A549 (cell line): ENCODE data around the gene CDYL.

Source experiments
- BHLHE40 ChIP-seq: IDR thresholded peaks from 2 replicates; pipeline ENCODE4 v1.6.1; 2012; ENCODE audit warnings: low read depth, low read length, inconsistent platforms
- CBX8 ChIP-seq: fragments of 200-600 bp; sonication (generic); IDR thresholded peaks from 2 replicates; pipeline ENCODE4 v1.6.1; 2016
- CHD4 ChIP-seq: fragments of 200-600 bp; sonication (generic); IDR thresholded peaks from 2 replicates; pipeline ENCODE4 v1.6.1; 2016; ENCODE audit warnings: antibody characterized with exemption, mild to moderate bottlenecking, borderline replicate concordance
- CTCF ChIP-seq: fragments of >200 bp; sonication (Bioruptor Twin); formaldehyde crosslinking; IDR thresholded peaks from 3 replicates; pipeline ENCODE4 v1.5.1; 2016
- E2F6 ChIP-seq: IDR thresholded peaks from 2 replicates; pipeline ENCODE4 v1.6.1; 2012; ENCODE audit warnings: low read depth, borderline replicate concordance
- EP300 ChIP-seq, 2 experiments: fragments of >200 bp; sonication (Bioruptor Twin); formaldehyde crosslinking; IDR thresholded peaks; 2 replicates in 1 of 2; 3 replicates in 1 of 2; pipeline ENCODE4 v1.6.1; 2016 to 2017
- ESRRA ChIP-seq: fragments of 150-350 bp; IDR thresholded peaks from 2 replicates; pipeline ENCODE4 v1.6.1; 2014; ENCODE audit warnings: mild to moderate bottlenecking, low read length, borderline replicate concordance
- MAX ChIP-seq: IDR thresholded peaks from 2 replicates; pipeline ENCODE4 v1.6.1; 2012
- NR3C1 ChIP-seq: fragments of >200 bp; sonication (Bioruptor Twin); formaldehyde crosslinking; IDR thresholded peaks from 3 replicates; pipeline ENCODE4 v1.6.1; 2017
- POLR2A ChIP-seq: IDR thresholded peaks from 2 replicates; pipeline ENCODE4 v1.6.1; 2012; ENCODE audit warnings: mild to moderate bottlenecking, low read length
- POLR2AphosphoS2 ChIP-seq: conservative IDR thresholded peaks from 2 replicates; pipeline ENCODE4 v1.6.1; 2012; ENCODE audit warnings: low read length, improper control_type of control experiment, inconsistent platforms
- REST ChIP-seq: fragments of 200-600 bp; sonication (generic); IDR thresholded peaks from 2 replicates; pipeline ENCODE4 v1.6.1; 2016; ENCODE audit warnings: antibody characterized with exemption, mild to moderate bottlenecking, moderate library complexity

- TF ChIP-seq CTCF, result no peak
- TF ChIP-seq POLR2AphosphoS2, result no peak
- no peak for TF ChIP-seq NR3C1
- TF ChIP-seq BHLHE40, result no peak
- TF ChIP-seq ESRRA, result no peak
- TF ChIP-seq POLR2A, result no peak
- no peak for TF ChIP-seq CHD4
- no peak for TF ChIP-seq CBX8
- TF ChIP-seq E2F6, result no peak
- TF ChIP-seq REST, result no peak
- TF ChIP-seq MAX, result no peak
- no peak for TF ChIP-seq EP300 (IDR thresholded peaks at IDR 0.05)
Measured at GRCh38 chr6:4965562-4966389, 189.6 kb downstream of the CDYL start.
